Pons (tissue), 1 donor: Measurements from ENCODE around the gene USB1.
"Not testable (repeated sequence)": the region's sequence is repeated elsewhere in the genome, so short reads cannot be mapped to it uniquely, and the experiment has no call there.

ENCODE experiments used
- DNase-seq: peaks from one replicate; pipeline ENCODE4 v3.0.0-alpha.2; 2016; ENCODE audit warnings: low spot score

USB1 gene

GRCh38 chr16:57970319-57970718 is 30.9 kb upstream of the USB1 start:
- DNase-seq = no peak

GRCh38 chr16:57970970-57971369 is 30.2 kb upstream of the USB1 start, which contains the start of gene CNGB1:
Gene CNGB1 (minus strand): TSS chr16:57971128. CDS start chr16:57967286, 3,842 bp downstream.
- DNase-seq = no peak

- DNase-seq = no peak
Observed at GRCh38 chr16:57971848-57972247, 29.4 kb upstream of the USB1 start.

- no peak for DNase-seq
Observed at GRCh38 chr16:57972306-57972705, 28.9 kb upstream of the USB1 start.

- DNase-seq = peak; percentile 96
Observed at GRCh38 chr16:57976331-57976796, 24.8 kb upstream of the USB1 start.

- DNase-seq = no peak
Observed at GRCh38 chr16:57977418-57978069, 23.7 kb upstream of the USB1 start.

GRCh38 chr16:57978070-57978465 is 23.1 kb upstream of the USB1 start:
- DNase-seq = not testable (repeated sequence)

GRCh38 chr16:57979006-57979585 is 22.1 kb upstream of the USB1 start:
- DNase-seq = no peak

- no peak for DNase-seq
Observed at GRCh38 chr16:57981636-57982035, 19.6 kb upstream of the USB1 start.

- no peak for DNase-seq
Observed at GRCh38 chr16:57982385-57982784, 18.8 kb upstream of the USB1 start.

- no peak for DNase-seq
Observed at GRCh38 chr16:57984443-57985203, 16.6 kb upstream of the USB1 start.

GRCh38 chr16:57985204-57986181 is 15.7 kb upstream of the USB1 start:
- DNase-seq = no peak

- no peak for DNase-seq
Observed at GRCh38 chr16:57986196-57986595, 15.0 kb upstream of the USB1 start.

- DNase-seq = no peak
Observed at GRCh38 chr16:57987441-57988177, 13.6 kb upstream of the USB1 start.

- no peak for DNase-seq
Observed at GRCh38 chr16:57988929-57989328, 12.3 kb upstream of the USB1 start.

- DNase-seq = no peak
Observed at GRCh38 chr16:57991551-57992059, 9.6 kb upstream of the USB1 start.

GRCh38 chr16:57992084-57992483 is 9.1 kb upstream of the USB1 start:
- DNase-seq = no peak

- no peak for DNase-seq
Observed at GRCh38 chr16:57993438-57993837, 7.8 kb upstream of the USB1 start.

- DNase-seq = no peak
Observed at GRCh38 chr16:57993897-57994296, 7.3 kb upstream of the USB1 start.

- DNase-seq = no peak
Observed at GRCh38 chr16:57994361-57994760, 6.8 kb upstream of the USB1 start.

- DNase-seq = no peak
Observed at GRCh38 chr16:57994778-57995177, 6.4 kb upstream of the USB1 start.
